Activated T-helper 1 cell treated with anti-CD3 and anti-CD28 coated beads, Interleukin-12 subunit alpha, Interleukin-12 subunit beta, Interleukin-2, Interleukin-4 antibody, amounts not matched to agents 30 ng/mL and 10 ng/mL and 1 ng/mL, durations not matched to agents 14 hours and 24 hours and 36 hours (primary cell): ENCODE results near the gene USP38. TPM values are rescaled to one million over a fixed set of nuclear protein-coding genes. Genes with fewer than 3 reads are reported as not detected.
"Not testable (repeated sequence)": the region's sequence is repeated elsewhere in the genome, so short reads cannot be mapped to it uniquely, and the experiment has no call there.

Experiments used
- DNase-seq: peaks from one replicate; pipeline ENCODE4 v3.0.0; 2021; ENCODE audit warnings: low spot score
- H3K27ac Mint-ChIP-seq: one replicate; pipeline ENCODE4 v1.8.0; 2021; ENCODE audit warnings: mild to moderate bottlenecking, mixed read lengths
- H3K27me3 Mint-ChIP-seq: one replicate; pipeline ENCODE4 v1.8.0; 2022; ENCODE audit warnings: mild to moderate bottlenecking, moderate library complexity, mixed read lengths; ENCODE audit not compliant: insufficient read depth
- H3K36me3 Mint-ChIP-seq: one replicate; pipeline ENCODE4 v1.8.0; 2021; ENCODE audit warnings: low read depth, mixed read lengths
- H3K4me1 Mint-ChIP-seq: one replicate; pipeline ENCODE4 v1.8.0; 2021; ENCODE audit warnings: low read depth, mixed read lengths
- H3K4me3 Mint-ChIP-seq: one replicate; pipeline ENCODE4 v1.8.0; 2021; ENCODE audit warnings: mild to moderate bottlenecking, moderate library complexity, mixed read lengths
- H3K9me3 Mint-ChIP-seq: one replicate; pipeline ENCODE4 v1.8.0; 2021; ENCODE audit warnings: mixed read lengths
- intact Hi-C: fragments of 100-400 bp; cut with micrococcal nuclease; formaldehyde crosslinking; loops from one replicate; pipeline ENCODE4 v1.15.1; 2024
- total RNA-seq: library from RNA; stranded (reverse); gene quantifications from 2 replicates; pipeline ENCODE4 v1.2.3, GENCODE V29; 2022

USP38 gene, protein sequence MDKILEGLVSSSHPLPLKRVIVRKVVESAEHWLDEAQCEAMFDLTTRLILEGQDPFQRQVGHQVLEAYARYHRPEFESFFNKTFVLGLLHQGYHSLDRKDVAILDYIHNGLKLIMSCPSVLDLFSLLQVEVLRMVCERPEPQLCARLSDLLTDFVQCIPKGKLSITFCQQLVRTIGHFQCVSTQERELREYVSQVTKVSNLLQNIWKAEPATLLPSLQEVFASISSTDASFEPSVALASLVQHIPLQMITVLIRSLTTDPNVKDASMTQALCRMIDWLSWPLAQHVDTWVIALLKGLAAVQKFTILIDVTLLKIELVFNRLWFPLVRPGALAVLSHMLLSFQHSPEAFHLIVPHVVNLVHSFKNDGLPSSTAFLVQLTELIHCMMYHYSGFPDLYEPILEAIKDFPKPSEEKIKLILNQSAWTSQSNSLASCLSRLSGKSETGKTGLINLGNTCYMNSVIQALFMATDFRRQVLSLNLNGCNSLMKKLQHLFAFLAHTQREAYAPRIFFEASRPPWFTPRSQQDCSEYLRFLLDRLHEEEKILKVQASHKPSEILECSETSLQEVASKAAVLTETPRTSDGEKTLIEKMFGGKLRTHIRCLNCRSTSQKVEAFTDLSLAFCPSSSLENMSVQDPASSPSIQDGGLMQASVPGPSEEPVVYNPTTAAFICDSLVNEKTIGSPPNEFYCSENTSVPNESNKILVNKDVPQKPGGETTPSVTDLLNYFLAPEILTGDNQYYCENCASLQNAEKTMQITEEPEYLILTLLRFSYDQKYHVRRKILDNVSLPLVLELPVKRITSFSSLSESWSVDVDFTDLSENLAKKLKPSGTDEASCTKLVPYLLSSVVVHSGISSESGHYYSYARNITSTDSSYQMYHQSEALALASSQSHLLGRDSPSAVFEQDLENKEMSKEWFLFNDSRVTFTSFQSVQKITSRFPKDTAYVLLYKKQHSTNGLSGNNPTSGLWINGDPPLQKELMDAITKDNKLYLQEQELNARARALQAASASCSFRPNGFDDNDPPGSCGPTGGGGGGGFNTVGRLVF
- total RNA-seq, result 29.8 and 32.0 TPM in 2 replicates

DNA sequence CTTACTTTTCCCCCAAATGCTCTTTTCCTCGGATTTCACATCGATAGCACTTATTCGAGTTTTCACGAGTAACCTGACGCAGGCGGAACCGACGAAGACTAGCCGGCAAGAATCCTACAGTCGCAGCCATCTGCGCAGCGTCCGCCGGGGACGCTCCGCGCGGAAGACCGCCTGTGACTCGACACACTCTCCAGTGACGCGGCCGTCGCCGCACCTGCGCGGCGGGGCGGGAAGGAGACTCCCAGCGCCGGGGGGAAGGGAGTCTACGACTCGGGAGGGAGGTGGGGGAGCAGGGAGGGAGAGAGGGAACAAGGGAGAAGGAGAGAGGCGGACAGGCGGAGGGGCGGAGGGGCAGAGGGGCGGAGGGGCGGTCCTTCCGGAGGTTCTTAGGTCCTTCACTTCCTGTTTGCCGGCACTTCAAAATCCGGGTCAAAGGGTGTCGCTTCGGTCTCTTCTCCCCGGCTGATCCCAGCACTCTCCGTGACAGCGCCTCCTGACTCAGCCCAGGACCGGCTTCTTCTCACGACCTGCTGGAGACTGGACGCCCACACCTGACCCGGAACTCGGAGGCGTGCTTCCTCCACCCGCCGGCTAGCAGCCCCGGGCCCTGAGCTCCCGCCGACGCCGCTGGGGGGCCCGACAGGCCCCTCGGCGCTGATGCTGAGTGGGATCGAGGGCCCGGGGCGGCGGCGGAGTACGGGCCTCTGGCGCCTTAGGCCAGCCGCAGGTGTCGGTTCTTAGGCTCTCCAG is at the start of gene USP38:
Gene USP38 (plus strand): TSS at position 415 of the 750 bp plus-strand sequence. CDS start 534 bp downstream, outside the sequence.
- intact Hi-C loops, result loop anchor here (1.0 to 10.0 kb wide), 14 partner anchors 152 to 1993 kb away; partner anchors contain the start of genes ABCE1, ANAPC10, GAB1 and IL15
- Mint-ChIP-seq H3K27me3 (no peaks in the 10 kb centered on the region), H3K9me3 (no peaks in the 10 kb centered on the region), H3K36me3 (peaks cover 29% of the 10 kb centered on the region), H3K27ac (peak within 1 kb of the TSS; percentile 98), H3K4me1 (peaks cover 64% of the 10 kb centered on the region), H3K4me3 (peak within 1 kb of the TSS; percentile 92)
- peak; percentile 80 for DNase-seq

DNA sequence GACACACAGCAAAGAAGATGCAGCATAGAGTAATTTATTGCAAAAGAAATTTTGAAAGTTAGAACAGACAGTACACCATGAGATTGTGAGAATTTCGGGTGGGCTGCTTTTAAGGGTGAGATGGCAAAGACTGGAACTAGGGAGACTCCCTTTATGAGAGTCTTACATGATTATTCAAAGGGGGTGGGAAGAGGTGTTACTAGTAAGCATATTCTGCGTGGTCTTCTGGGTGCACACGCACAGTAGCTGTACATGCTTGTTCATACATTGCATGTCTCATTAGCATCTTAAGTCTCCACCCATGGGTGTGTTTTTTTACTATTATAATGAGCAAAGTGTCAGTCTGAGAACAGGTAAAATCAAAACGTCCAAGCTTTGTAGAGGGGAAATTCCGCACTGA is 49.4 kb upstream of the USP38 start:
- Mint-ChIP-seq H3K4me3 (no peak overlapping the region), H3K36me3 (no peaks in the 10 kb centered on the region), H3K27me3 (no peaks in the 10 kb centered on the region), H3K27ac (no peak overlapping the region), H3K4me1 (no peaks in the 10 kb centered on the region), H3K9me3 (no peaks in the 10 kb centered on the region)
- DNase-seq, result no peak
- intact Hi-C loops, result no loop called here

DNA sequence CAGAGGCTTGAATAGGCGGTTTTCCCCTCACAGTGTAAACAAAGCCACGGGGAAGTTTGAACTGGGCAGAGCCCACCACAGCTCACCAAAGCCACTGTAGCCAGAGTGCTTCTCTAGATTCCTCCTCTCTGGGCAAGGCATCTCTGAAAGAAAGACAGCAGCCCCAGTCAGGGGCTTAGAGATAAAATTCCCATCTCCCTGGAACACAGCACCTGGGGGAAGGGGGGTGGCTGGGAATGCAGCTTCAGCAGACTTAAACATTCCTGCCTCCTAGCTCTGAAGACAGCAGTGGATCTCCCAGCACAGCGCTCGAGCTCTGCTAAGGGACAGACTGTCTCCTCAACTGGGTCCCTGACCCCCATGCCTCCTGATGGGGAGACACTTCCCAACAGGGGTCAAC is 44.0 kb upstream of the USP38 start:
- Mint-ChIP-seq H3K4me1 (no peaks in the 10 kb centered on the region), H3K27ac (no peak overlapping the region), H3K4me3 (no peak overlapping the region), H3K9me3 (peaks cover 14% of the 10 kb centered on the region), H3K27me3 (no peaks in the 10 kb centered on the region), H3K36me3 (no peaks in the 10 kb centered on the region)
- DNase-seq, result no peak
- intact Hi-C loops, result no loop called here

DNA sequence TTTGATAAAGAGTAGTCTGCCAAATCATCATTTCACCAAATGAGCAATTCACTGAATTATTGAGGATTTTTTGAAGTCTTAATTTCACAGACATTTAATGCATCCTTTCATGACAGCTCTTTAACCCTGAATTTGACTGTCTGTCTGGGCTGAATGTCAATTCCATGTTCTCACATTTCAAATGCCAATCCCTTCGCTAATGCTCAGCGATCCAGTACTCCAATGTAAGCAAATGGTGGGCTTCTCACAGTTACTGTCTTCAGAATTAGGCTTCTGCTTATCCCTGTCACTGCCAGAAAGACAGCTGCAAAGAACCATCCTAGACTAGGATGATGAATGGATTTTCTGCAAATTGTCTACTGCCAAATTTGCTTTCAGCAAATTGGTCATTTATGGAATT is 36.2 kb upstream of the USP38 start:
- intact Hi-C loops, result no loop called here
- Mint-ChIP-seq H3K9me3 (peaks cover 27% of the 10 kb centered on the region), H3K27ac (no peak overlapping the region), H3K4me1 (no peaks in the 10 kb centered on the region), H3K27me3 (no peaks in the 10 kb centered on the region), H3K4me3 (no peak overlapping the region), H3K36me3 (no peaks in the 10 kb centered on the region)
- no peak for DNase-seq

DNA sequence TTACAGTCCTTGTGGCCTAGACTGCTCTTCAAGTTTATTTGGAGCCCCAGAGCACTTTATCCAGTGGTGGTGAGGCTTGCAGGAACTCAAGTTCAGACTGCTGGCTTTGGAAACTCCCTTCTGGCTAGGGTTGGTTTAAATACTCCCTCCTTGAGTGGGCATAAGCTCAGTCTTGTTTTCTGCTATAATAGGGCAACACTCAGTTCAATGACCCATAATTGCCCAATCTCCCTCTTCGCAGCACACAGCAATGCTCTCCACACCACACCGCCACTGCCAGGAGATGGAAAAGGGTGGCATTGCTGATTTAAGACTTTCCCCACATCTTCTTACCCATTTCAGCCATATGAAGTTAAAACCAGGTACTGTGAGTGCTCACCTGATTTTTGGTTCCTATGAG is 27.9 kb upstream of the USP38 start:
- Mint-ChIP-seq H3K9me3 (peaks cover 20% of the 10 kb centered on the region), H3K27ac (no peak overlapping the region), H3K36me3 (no peaks in the 10 kb centered on the region), H3K4me3 (no peak overlapping the region), H3K27me3 (peaks cover 1% of the 10 kb centered on the region), H3K4me1 (no peaks in the 10 kb centered on the region)
- intact Hi-C loops, result no loop called here
- DNase-seq, result no peak

DNA sequence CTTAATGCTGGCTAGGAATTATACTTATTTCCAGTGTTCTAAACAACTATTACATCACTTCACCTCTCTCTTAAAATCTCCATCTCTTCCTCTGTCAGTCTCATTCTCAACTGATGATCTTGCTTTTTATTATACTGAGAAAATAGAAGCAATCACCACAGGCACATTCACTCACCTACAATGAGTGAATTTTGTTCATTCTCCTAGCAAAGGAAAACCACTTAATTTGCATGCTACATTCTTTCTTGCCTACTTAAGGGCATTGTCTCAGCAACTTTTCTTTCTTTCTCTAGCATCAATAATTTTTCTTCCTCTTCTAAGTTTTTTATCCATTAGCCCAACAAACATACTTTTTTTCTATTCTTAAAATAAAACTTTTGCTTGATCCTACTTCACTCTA is 21.1 kb upstream of the USP38 start:
- Mint-ChIP-seq H3K36me3 (no peaks in the 10 kb centered on the region), H3K4me3 (no peak overlapping the region), H3K4me1 (no peaks in the 10 kb centered on the region), H3K27ac (no peak overlapping the region), H3K9me3 (peaks cover 9% of the 10 kb centered on the region), H3K27me3 (no peaks in the 10 kb centered on the region)
- intact Hi-C loops, result no loop called here
- no peak for DNase-seq

DNA sequence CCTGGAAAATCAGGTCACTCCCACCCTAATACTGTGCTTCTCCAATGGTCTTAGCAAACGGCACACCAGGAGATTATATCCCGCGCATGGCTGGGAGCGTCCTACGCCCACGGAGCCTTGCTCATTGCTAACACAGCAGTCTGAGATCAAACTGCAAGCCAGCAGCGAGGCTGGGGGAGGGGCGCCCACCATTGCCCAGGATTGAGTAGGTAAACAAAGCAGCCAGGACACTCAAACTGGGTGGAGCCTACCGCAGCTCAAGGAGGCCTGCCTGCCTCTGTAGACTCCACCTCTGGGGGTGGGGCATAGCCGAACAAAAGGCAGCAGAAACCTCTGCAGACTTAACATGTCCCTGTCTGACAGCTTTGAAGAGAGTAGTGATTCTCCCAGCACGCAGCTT is 18.0 kb upstream of the USP38 start:
- H3K4me1 Mint-ChIP-seq, H3K27ac Mint-ChIP-seq, H3K27me3 Mint-ChIP-seq, DNase-seq, intact Hi-C loops, H3K36me3 Mint-ChIP-seq, H3K4me3 Mint-ChIP-seq: not testable (repeated sequence)
- peaks cover 16% of the 10 kb centered on the region for H3K9me3 Mint-ChIP-seq

DNA sequence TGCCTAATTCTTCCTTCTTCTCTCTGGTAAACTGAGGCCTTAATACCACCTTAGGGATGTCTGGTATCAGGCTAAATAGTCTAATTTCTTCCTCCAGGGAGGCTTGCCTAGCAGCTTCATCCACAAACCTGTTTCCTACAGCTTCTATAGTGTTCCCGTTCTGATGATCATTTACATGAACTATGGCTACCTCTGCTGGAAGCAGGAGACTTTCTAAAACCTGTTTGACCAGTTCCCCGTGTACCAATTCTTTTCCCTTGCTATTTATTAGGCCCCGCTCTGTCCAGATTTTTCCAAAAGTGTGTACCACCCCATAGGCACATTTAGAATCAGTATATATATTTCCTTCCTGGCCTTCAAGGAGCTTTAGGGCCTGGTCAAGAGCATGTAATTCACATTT is 5.8 kb upstream of the USP38 start:
- peaks cover 8% of the 10 kb centered on the region for H3K36me3 Mint-ChIP-seq
- peaks cover 27% of the 10 kb centered on the region for H3K4me1 Mint-ChIP-seq
- H3K9me3 Mint-ChIP-seq, result peaks cover 23% of the 10 kb centered on the region
- H3K27ac Mint-ChIP-seq, result no peak overlapping the region
- no peak overlapping the region for H3K4me3 Mint-ChIP-seq
- H3K27me3 Mint-ChIP-seq, result no peaks in the 10 kb centered on the region
- no peak for DNase-seq
- intact Hi-C loops, result no loop called here

DNA sequence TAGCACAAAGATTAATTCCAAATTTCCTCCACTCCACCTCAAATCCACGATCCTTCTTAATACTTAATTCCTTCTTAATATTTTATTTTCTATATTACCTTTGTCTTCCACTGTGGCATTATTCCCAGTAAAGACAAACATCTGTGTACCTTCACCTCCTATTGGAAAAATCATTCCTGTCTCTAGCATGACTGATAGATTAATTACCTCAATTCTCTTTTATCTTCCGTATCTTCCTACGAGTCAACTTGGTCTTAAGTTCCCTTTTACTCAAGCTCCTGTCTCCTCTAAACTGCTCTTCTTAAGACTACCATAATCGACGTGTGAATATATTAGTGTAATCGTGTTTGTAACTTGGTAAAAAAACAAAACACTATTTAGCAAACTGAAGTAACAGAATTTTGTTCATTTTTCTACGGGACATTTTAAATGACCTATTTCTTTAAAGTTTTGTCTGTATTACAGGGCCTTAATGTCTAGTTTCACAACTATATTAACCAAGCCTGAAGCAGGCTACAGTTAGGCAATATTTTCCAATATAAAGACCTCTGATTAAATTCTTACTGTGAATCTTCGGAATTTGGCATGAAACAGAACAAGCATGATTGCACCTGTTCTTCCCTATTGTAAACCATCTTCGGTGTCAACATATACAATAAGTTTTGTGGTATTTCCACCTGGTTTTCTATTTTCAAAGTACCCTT is 1.1 kb upstream of the USP38 start:
- peaks cover 22% of the 10 kb centered on the region for H3K36me3 Mint-ChIP-seq
- H3K9me3 Mint-ChIP-seq, result peaks cover 5% of the 10 kb centered on the region
- no peaks in the 10 kb centered on the region for H3K27me3 Mint-ChIP-seq
- peaks cover 54% of the 10 kb centered on the region for H3K4me1 Mint-ChIP-seq
- no peak for DNase-seq
- peak overlapping the region; percentile 93 for H3K27ac Mint-ChIP-seq
- H3K4me3 Mint-ChIP-seq, result peak overlapping the region; percentile 92
- intact Hi-C loops, result loop anchor here (1.0 to 10.0 kb wide), 9 partner anchors 153 to 1963 kb away; partner anchors contain the start of genes GAB1, IL15, INPP4B and SMARCA5

DNA sequence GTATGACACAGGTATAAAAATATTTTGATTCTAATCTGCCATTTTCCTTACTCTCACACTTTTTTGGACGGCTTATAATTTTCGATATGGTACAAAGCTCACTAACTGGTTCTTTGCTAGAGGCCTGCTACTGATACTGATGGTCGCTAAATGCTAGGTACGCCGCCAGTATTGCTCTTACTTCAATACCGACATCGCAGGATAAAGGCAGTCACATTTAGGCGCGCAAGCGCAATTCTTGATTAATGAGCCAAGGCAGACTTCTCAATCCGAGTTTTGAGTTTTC is 557 bp upstream of the USP38 start:
- intact Hi-C loops, result loop anchor here (1.0 to 10.0 kb wide), 9 partner anchors 153 to 1963 kb away; partner anchors contain the start of genes GAB1, IL15, INPP4B and SMARCA5
- H3K27ac Mint-ChIP-seq, result peak overlapping the region; percentile 93
- no peaks in the 10 kb centered on the region for H3K27me3 Mint-ChIP-seq
- peaks cover 24% of the 10 kb centered on the region for H3K36me3 Mint-ChIP-seq
- no peaks in the 10 kb centered on the region for H3K9me3 Mint-ChIP-seq
- DNase-seq, result no peak
- H3K4me1 Mint-ChIP-seq, result peaks cover 59% of the 10 kb centered on the region
- peak overlapping the region; percentile 92 for H3K4me3 Mint-ChIP-seq

DNA sequence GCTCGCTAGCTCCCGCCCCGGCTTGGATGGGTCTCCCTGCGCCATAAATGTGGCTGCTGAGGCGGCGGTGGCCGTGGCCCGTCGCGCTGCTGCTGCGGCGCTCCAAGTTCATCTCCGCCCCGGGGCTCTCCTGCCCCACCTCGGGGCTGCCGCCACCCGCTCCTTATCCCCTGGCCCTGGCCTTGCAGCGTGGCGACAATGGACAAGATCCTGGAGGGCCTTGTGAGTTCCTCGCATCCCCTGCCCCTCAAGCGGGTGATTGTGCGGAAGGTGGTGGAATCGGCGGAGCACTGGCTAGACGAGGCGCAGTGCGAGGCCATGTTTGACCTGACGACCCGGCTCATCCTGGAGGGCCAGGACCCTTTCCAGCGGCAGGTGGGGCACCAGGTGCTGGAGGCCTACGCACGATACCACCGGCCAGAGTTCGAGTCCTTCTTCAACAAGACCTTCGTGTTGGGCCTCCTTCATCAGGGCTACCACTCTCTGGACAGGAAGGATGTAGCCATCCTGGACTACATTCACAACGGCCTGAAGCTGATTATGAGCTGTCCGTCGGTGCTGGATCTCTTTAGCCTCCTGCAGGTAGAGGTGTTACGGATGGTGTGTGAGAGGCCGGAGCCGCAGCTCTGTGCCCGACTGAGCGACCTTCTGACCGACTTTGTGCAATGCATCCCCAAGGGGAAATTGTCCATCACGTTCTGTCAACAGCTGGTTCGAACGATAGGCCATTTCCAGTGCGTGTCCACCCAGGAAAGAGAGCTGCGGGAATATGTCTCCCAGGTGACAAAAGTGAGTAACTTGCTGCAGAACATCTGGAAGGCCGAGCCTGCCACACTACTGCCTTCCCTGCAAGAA is 763 bp downstream of the USP38 start:
- H3K4me3 Mint-ChIP-seq, result peak overlapping the region; percentile 92
- no peaks in the 10 kb centered on the region for H3K27me3 Mint-ChIP-seq
- H3K36me3 Mint-ChIP-seq, result peaks cover 37% of the 10 kb centered on the region
- no peaks in the 10 kb centered on the region for H3K9me3 Mint-ChIP-seq
- intact Hi-C loops, result loop anchor here (2.0 to 10.0 kb wide), 12 partner anchors 151 to 1992 kb away; partner anchors contain the start of genes ABCE1, ANAPC10, GAB1 and IL15
- DNase-seq, result peak; percentile 14
- peaks cover 72% of the 10 kb centered on the region for H3K4me1 Mint-ChIP-seq
- H3K27ac Mint-ChIP-seq, result peak overlapping the region; percentile 98
